Neural cell (in vitro differentiated cells): ENCODE measurements around the gene STUM. TPM values are rescaled to one million over a fixed set of nuclear protein-coding genes. Genes with fewer than 3 reads are reported as not detected.

Experiments used
- H2AFZ ChIP-seq: fragments of 200-600, 300-800 bp; sonication (generic), shearing (Covaris generic); 2 replicates; pipeline ENCODE4 v1.6.0; 2014; ENCODE audit warnings: low read depth, mild to moderate bottlenecking, antibody characterized with exemption, low read length, moderate library complexity
- H3F3A ChIP-seq: fragments of 200-600 bp; shearing (Covaris generic); 2 replicates; pipeline ENCODE4 v1.6.1; 2016; ENCODE audit warnings: mild to moderate bottlenecking, moderate library complexity, mixed read lengths, antibody characterized with exemption, low read length; ENCODE audit not compliant: insufficient read depth, poor library complexity, severe bottlenecking
- H3K27ac ChIP-seq: fragments of 200-600, 300-800 bp; sonication (generic), shearing (Covaris generic); 2 replicates; pipeline ENCODE4 v1.5.1; 2014; ENCODE audit warnings: mild to moderate bottlenecking, low read length, moderate library complexity
- H3K27me3 ChIP-seq: fragments of 300-800, 200-600 bp; sonication (generic), shearing (Covaris generic); 2 replicates; pipeline ENCODE4 v1.6.0; 2014; ENCODE audit warnings: mild to moderate bottlenecking, low read depth, low read length, moderate library complexity; ENCODE audit not compliant: insufficient read depth
- H3K36me3 ChIP-seq: fragments of 300-800, 200-600 bp; sonication (generic), shearing (Covaris generic); 2 replicates; pipeline ENCODE4 v1.5.1; 2014; ENCODE audit warnings: mild to moderate bottlenecking, antibody characterized with exemption, low read length, moderate library complexity; ENCODE audit not compliant: insufficient read depth
- H3K4me2 ChIP-seq: fragments of 300-800, 200-600 bp; sonication (generic), shearing (Covaris generic); 2 replicates; pipeline ENCODE4 v1.6.0; 2014; ENCODE audit warnings: mild to moderate bottlenecking, low read length
- H3K4me3 ChIP-seq: fragments of 300-800, 200-600 bp; sonication (generic), shearing (Covaris generic); 2 replicates; pipeline ENCODE4 v1.5.1; 2014; ENCODE audit warnings: mild to moderate bottlenecking, low read length, moderate library complexity
- H3K79me2 ChIP-seq: fragments of 200-600 bp; shearing (Covaris generic); replicated peaks from 2 replicates; pipeline ENCODE4 v1.6.0; 2014; ENCODE audit warnings: mild to moderate bottlenecking, low read length, moderate library complexity; ENCODE audit not compliant: insufficient read depth
- H3K9ac ChIP-seq: fragments of 300-800, 200-600 bp; sonication (generic), shearing (Covaris generic); 2 replicates; pipeline ENCODE4 v1.6.1; 2016; ENCODE audit warnings: mild to moderate bottlenecking, low read length, mixed read lengths
- H3K9me2 ChIP-seq: fragments of 200-600 bp; shearing (Covaris generic); 2 replicates; pipeline ENCODE4 v1.6.1; 2016; ENCODE audit warnings: mild to moderate bottlenecking, low read length, mixed read lengths; ENCODE audit not compliant: insufficient read depth
- H3K9me3 ChIP-seq: fragments of 200-600, 300-800 bp; sonication (generic), shearing (Covaris generic); 2 replicates; pipeline ENCODE4 v1.6.1; 2016; ENCODE audit warnings: mild to moderate bottlenecking, mixed run types, low read length, moderate library complexity, mixed read lengths
- H4K20me1 ChIP-seq: fragments of 200-600 bp; shearing (Covaris generic); 2 replicates; pipeline ENCODE4 v1.6.1; 2016; ENCODE audit warnings: mild to moderate bottlenecking, mixed run types; ENCODE audit not compliant: insufficient read depth
- EP300 ChIP-seq: fragments of 450-650 bp; conservative IDR thresholded peaks from 2 replicates; pipeline ENCODE4 v1.6.1; 2014; ENCODE audit warnings: antibody characterized with exemption, mild to moderate bottlenecking, moderate library complexity; ENCODE audit not compliant: poor library complexity, severe bottlenecking
- EZH2 ChIP-seq: fragments of 200-600, 300-800 bp; shearing (Covaris generic), sonication (generic); IDR thresholded peaks from 2 replicates; pipeline ENCODE4 v1.6.1; 2014; ENCODE audit warnings: antibody characterized with exemption, low read length, borderline replicate concordance, mild to moderate bottlenecking; ENCODE audit not compliant: insufficient read depth, poor library complexity, severe bottlenecking
- MXI1 ChIP-seq: fragments of 450-650 bp; conservative IDR thresholded peaks from 2 replicates; pipeline ENCODE4 v1.6.1; 2014; ENCODE audit warnings: antibody characterized with exemption, mild to moderate bottlenecking; ENCODE audit not compliant: poor library complexity, severe bottlenecking
- POLR2AphosphoS5 ChIP-seq: IDR thresholded peaks from 2 replicates; pipeline ENCODE4 v1.6.1; 2012
- RAD21 ChIP-seq: fragments of 450-650 bp; conservative IDR thresholded peaks from 2 replicates; pipeline ENCODE4 v1.6.1; 2014; ENCODE audit warnings: antibody characterized with exemption, mild to moderate bottlenecking, moderate library complexity
- SMC3 ChIP-seq: fragments of 450-650 bp; conservative IDR thresholded peaks from 2 replicates; pipeline ENCODE4 v1.6.1; 2014; ENCODE audit warnings: antibody characterized with exemption, mild to moderate bottlenecking, moderate library complexity; ENCODE audit not compliant: poor library complexity
- TAF1 ChIP-seq: IDR thresholded peaks from 2 replicates; pipeline ENCODE4 v1.6.1; 2012; ENCODE audit warnings: low read depth
- polyA plus RNA-seq: library from polyadenylated mRNA; depleted of rRNA; stranded (reverse); fragments of >200 nt; gene quantifications from 2 replicates; pipeline ENCODE4 v1.2.3, GENCODE V29; 2014
- TF ChIP-seq, protein P1 (sequence below): fragments of 450-650 bp; IDR thresholded peaks from 2 replicates; pipeline ENCODE4 v1.5.1; 2014; ENCODE audit warnings: antibody characterized with exemption, mild to moderate bottlenecking, moderate library complexity; ENCODE audit not compliant: poor library complexity, severe bottlenecking
- TF ChIP-seq, protein P2 (sequence below): IDR thresholded peaks from 2 replicates; pipeline ENCODE4 v1.6.1; 2012; ENCODE audit warnings: borderline replicate concordance

The STUM gene
- polyA plus RNA-seq, 1 donor from 2014 or later: 0.52 TPM

DNA sequence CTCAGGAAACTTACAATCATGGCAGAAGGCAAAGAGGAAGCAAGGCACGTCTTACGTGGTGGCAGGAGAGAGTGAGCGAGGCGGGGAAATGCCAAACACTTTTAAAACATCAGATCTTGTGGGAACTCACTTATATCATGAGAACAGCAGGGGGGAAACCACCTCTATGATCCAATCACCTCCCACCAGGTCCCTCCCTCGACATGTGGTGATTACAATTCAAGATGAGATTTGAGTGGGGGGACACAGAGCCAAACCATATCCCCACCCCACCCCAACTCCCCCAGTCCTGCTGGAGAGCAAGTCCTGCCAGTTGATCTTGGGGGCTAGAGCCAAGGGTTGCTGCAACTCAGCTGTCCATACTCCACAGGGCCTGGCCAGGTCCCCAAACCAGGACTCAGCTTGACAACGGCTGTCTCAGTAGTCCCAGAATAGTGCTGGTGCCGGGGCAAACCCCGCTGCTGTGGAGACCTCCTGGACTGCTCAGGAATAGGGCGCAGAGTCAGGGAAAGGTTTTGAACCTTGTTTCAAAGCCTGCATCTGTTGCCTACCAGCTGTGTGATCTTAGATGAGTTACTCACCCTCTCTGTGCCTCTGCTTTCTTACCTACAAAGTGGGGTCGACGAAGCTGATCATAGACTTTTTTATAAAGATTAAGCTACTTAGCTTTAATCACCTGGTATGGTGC, 79.5 kb downstream of the STUM start:
- H4K20me1 ChIP-seq: no peaks in the 10 kb centered on the region
- no peak overlapping the region for H3K27ac ChIP-seq
- no peaks in the 10 kb centered on the region for H3K36me3 ChIP-seq
- H3K79me2 ChIP-seq: no peaks in the 10 kb centered on the region
- no peak overlapping the region for H3K4me2 ChIP-seq
- no peaks in the 10 kb centered on the region for H3K9me2 ChIP-seq
- H3K4me3 ChIP-seq: no peak overlapping the region
- no peaks in the 10 kb centered on the region for H3K27me3 ChIP-seq
- H3K9ac ChIP-seq: no peak overlapping the region
- TF ChIP-seq EP300 (no peak), TAF1 (no peak), MXI1 (no peak), RAD21 (no peak), POLR2AphosphoS5 (no peak), EZH2 (no peak), SMC3 (no peak)
- TF ChIP-seq, protein P1, sequence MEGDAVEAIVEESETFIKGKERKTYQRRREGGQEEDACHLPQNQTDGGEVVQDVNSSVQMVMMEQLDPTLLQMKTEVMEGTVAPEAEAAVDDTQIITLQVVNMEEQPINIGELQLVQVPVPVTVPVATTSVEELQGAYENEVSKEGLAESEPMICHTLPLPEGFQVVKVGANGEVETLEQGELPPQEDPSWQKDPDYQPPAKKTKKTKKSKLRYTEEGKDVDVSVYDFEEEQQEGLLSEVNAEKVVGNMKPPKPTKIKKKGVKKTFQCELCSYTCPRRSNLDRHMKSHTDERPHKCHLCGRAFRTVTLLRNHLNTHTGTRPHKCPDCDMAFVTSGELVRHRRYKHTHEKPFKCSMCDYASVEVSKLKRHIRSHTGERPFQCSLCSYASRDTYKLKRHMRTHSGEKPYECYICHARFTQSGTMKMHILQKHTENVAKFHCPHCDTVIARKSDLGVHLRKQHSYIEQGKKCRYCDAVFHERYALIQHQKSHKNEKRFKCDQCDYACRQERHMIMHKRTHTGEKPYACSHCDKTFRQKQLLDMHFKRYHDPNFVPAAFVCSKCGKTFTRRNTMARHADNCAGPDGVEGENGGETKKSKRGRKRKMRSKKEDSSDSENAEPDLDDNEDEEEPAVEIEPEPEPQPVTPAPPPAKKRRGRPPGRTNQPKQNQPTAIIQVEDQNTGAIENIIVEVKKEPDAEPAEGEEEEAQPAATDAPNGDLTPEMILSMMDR: no peak
- TF ChIP-seq, protein P2, sequence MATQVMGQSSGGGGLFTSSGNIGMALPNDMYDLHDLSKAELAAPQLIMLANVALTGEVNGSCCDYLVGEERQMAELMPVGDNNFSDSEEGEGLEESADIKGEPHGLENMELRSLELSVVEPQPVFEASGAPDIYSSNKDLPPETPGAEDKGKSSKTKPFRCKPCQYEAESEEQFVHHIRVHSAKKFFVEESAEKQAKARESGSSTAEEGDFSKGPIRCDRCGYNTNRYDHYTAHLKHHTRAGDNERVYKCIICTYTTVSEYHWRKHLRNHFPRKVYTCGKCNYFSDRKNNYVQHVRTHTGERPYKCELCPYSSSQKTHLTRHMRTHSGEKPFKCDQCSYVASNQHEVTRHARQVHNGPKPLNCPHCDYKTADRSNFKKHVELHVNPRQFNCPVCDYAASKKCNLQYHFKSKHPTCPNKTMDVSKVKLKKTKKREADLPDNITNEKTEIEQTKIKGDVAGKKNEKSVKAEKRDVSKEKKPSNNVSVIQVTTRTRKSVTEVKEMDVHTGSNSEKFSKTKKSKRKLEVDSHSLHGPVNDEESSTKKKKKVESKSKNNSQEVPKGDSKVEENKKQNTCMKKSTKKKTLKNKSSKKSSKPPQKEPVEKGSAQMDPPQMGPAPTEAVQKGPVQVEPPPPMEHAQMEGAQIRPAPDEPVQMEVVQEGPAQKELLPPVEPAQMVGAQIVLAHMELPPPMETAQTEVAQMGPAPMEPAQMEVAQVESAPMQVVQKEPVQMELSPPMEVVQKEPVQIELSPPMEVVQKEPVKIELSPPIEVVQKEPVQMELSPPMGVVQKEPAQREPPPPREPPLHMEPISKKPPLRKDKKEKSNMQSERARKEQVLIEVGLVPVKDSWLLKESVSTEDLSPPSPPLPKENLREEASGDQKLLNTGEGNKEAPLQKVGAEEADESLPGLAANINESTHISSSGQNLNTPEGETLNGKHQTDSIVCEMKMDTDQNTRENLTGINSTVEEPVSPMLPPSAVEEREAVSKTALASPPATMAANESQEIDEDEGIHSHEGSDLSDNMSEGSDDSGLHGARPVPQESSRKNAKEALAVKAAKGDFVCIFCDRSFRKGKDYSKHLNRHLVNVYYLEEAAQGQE: no peak
- H3F3A ChIP-seq: no peaks in the 10 kb centered on the region
- H2AFZ ChIP-seq: no peak overlapping the region
- no peaks in the 10 kb centered on the region for H3K9me3 ChIP-seq

DNA sequence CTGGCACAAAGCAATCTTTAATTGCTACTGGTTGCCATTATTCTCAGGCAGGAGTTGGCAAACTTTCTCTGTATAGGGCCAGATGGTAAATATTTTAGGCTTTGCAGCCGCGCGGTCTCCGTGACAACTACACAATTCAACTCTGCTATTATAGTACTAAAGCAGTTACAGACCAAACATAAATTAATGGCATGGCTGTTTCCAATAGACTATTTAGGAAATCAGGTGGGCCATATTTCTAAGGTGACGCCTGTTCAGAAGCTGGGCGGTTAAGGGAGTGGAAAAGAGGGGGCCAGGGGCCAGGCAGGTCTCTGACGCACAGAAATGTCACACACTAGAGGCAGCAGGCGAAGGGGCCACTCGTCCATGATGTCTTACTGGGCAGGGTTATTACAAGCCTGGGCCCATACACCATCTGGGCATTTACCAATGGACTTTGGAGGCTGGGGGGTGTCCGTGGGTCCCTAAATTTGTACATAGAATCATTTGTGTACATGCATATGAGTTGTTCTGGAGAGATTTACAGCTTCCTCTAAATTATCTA, 80.1 kb downstream of the STUM start:
- TF ChIP-seq MXI1 (no peak), EP300 (no peak), RAD21 (no peak), SMC3 (no peak), EZH2 (no peak), TAF1 (no peak), POLR2AphosphoS5 (no peak)
- TF ChIP-seq, protein P2: no peak
- TF ChIP-seq, protein P1: no peak
- Histone ChIP-seq H2AFZ (no peak overlapping the region), H3K9ac (no peak overlapping the region), H3K27me3 (no peaks in the 10 kb centered on the region), H3K4me3 (no peak overlapping the region), H3F3A (no peaks in the 10 kb centered on the region), H3K27ac (no peak overlapping the region), H3K9me3 (no peaks in the 10 kb centered on the region), H3K79me2 (no peaks in the 10 kb centered on the region), H4K20me1 (no peaks in the 10 kb centered on the region), H3K36me3 (no peaks in the 10 kb centered on the region), H3K4me2 (no peak overlapping the region), H3K9me2 (no peaks in the 10 kb centered on the region)
